PFSK-1 (cell line): ENCODE data around the gene GATA3.

Source experiments
- FOXP2 ChIP-seq: optimal IDR thresholded peaks from 2 replicates; pipeline ENCODE3; 2011; ENCODE audit warnings: borderline replicate concordance, control low read depth, inconsistent platforms; ENCODE audit not compliant: insufficient read depth; ENCODE audit errors: extremely low read length, extremely low read depth
- POLR2AphosphoS5 ChIP-seq: IDR thresholded peaks from 2 replicates; pipeline ENCODE4 v1.6.1; 2012; ENCODE audit warnings: low read depth, mild to moderate bottlenecking, control low read depth, low read length, moderate library complexity
- REST ChIP-seq, 2 experiments: IDR thresholded peaks; 2 replicates each; pipeline versions ENCODE4 v1.6.1 to v1.8.0; 2011 to 2012; ENCODE audit warnings: low read depth in 2 of 2, low read length in 2 of 2, control low read depth in 1 of 2, inconsistent platforms in 1 of 2, mild to moderate bottlenecking in 1 of 2, moderate library complexity in 1 of 2; ENCODE audit not compliant: insufficient read depth in 1 of 2
- SIN3A ChIP-seq: IDR thresholded peaks from 2 replicates; pipeline ENCODE4 v1.6.1; 2012; ENCODE audit warnings: mild to moderate bottlenecking, low read length, moderate library complexity, borderline replicate concordance; ENCODE audit not compliant: insufficient read depth
- TAF1 ChIP-seq: IDR thresholded peaks from 2 replicates; pipeline ENCODE4 v1.6.1; 2012; ENCODE audit warnings: low read length, control low read depth, borderline replicate concordance; ENCODE audit not compliant: insufficient read depth

GRCh38 chr10:8121201-8121890, 66.9 kb downstream of the GATA3 start:
- TF ChIP-seq POLR2AphosphoS5 (no peak), SIN3A (no peak), TAF1 (no peak), REST (IDR thresholded peaks at IDR 0.05; ENCODE audit: insufficient read depth in 1 of 2, low read depth in 2 of 2, low read length in 2 of 2) (no peak), FOXP2 (no peak)
